ENCODE results near the gene RTP1.

GRCh38 chr3:187236962-187237361 is 39.7 kb downstream of the RTP1 start:
- TF ChIP-seq, protein P1, sequence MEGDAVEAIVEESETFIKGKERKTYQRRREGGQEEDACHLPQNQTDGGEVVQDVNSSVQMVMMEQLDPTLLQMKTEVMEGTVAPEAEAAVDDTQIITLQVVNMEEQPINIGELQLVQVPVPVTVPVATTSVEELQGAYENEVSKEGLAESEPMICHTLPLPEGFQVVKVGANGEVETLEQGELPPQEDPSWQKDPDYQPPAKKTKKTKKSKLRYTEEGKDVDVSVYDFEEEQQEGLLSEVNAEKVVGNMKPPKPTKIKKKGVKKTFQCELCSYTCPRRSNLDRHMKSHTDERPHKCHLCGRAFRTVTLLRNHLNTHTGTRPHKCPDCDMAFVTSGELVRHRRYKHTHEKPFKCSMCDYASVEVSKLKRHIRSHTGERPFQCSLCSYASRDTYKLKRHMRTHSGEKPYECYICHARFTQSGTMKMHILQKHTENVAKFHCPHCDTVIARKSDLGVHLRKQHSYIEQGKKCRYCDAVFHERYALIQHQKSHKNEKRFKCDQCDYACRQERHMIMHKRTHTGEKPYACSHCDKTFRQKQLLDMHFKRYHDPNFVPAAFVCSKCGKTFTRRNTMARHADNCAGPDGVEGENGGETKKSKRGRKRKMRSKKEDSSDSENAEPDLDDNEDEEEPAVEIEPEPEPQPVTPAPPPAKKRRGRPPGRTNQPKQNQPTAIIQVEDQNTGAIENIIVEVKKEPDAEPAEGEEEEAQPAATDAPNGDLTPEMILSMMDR (IDR thresholded peaks at IDR 0.05; ENCODE audit: low read depth, low read length, poor library complexity, severe bottlenecking), result no peak
- TF ChIP-seq EZH2phosphoT487 (IDR thresholded peaks at IDR 0.05; ENCODE audit: borderline replicate concordance, low read length), result no peak
